ENCODE data around the gene DRD3.

- TF ChIP-seq POLR2AphosphoS5 (IDR thresholded peaks at IDR 0.05; ENCODE audit: low read depth, low read length), result no peak
- TF ChIP-seq POLR2A (IDR thresholded peaks at IDR 0.05; ENCODE audit: low read depth, low read length), result no peak
- no peak for TF ChIP-seq TAF1 (IDR thresholded peaks at IDR 0.05; ENCODE audit: low read depth, low read length)
- no peak for TF ChIP-seq PAX5 (IDR thresholded peaks at IDR 0.05; ENCODE audit: insufficient read depth, low read length, severe bottlenecking)
- TF ChIP-seq SPI1 (IDR thresholded peaks at IDR 0.05; ENCODE audit: low read depth, low read length), result no peak
Measured at GRCh38 chr3:114151091-114151490, 27.8 kb downstream of the DRD3 start.
